Stomach smooth muscle (tissue), 2 donors: ENCODE data around the gene ZBTB20.

Experiments used
- H3K27ac ChIP-seq: one replicate; pipeline ENCODE4 v1.7.0; 2013; ENCODE audit warnings: mild to moderate bottlenecking, low read length, inconsistent platforms
- H3K27me3 ChIP-seq, 2 donors: one replicate each; pipeline ENCODE4 v1.7.0; 2013; ENCODE audit warnings: low read length in 2 of 2; ENCODE audit not compliant: insufficient read depth in 2 of 2, control insufficient read depth in 1 of 2
- H3K36me3 ChIP-seq, 2 donors: one replicate each; pipeline ENCODE4 v1.7.0; 2013; ENCODE audit warnings: low read length in 2 of 2; ENCODE audit not compliant: control insufficient read depth in 2 of 2, insufficient read depth in 2 of 2
- H3K4me1 ChIP-seq: one replicate; pipeline ENCODE4 v1.7.0; 2013; ENCODE audit warnings: low read length; ENCODE audit not compliant: control insufficient read depth, insufficient read depth
- H3K4me3 ChIP-seq, 2 donors: one replicate each; pipeline ENCODE4 v1.7.0; 2013; ENCODE audit warnings: low read length in 2 of 2
- H3K9ac ChIP-seq, 2 donors: one replicate each; pipeline ENCODE4 v1.7.0; 2013; ENCODE audit warnings: low read length in 2 of 2, mild to moderate bottlenecking in 1 of 2
- H3K9me3 ChIP-seq, 2 donors: one replicate each; pipeline ENCODE4 v1.7.0; 2013; ENCODE audit warnings: low read length in 2 of 2; ENCODE audit not compliant: control insufficient read depth in 2 of 2
- donor health status: healthy.
- donor health status: Pancreatic carcinoma.

ZBTB20 gene

GRCh38 chr3:114557791-114558190, 589.3 kb downstream of the ZBTB20 start:
- Histone ChIP-seq H3K9ac (no peak overlapping the region), H3K36me3 (no peaks in the 10 kb centered on the region), H3K27ac (no peak overlapping the region), H3K4me1 (no peaks in the 10 kb centered on the region), H3K27me3 (no peaks in the 10 kb centered on the region), H3K9me3 (no peaks in the 10 kb centered on the region), H3K4me3 (no peak overlapping the region)

DNA sequence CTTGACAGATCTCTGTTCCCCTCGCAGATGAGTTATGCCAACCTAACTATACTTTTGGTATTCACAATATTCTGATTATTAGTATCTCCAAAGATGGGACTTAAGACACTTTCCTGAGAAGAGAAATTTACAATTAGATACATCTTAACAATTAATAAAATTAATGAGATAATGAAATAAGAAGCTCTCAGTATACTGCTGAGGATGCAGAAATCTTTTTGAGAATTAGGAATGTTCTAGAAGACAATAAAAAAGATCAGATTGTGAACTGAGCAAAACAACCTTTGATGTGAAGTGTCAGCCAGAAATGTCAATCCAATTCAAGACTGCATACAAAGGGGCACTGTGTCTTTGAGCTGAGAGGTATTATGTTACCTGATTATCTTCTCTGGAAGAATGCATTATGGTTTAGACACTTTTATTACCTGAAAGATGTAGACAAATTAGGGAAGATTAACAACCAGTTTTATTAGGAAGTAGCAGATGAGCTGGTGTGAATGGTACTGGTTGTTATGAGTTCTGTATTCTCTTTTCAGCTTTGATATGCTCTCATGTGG, 590.4 kb downstream of the ZBTB20 start:
- no peak overlapping the region for H3K27ac ChIP-seq
- H3K9me3 ChIP-seq: no peaks in the 10 kb centered on the region
- H3K4me1 ChIP-seq: no peaks in the 10 kb centered on the region
- H3K9ac ChIP-seq: no peak overlapping the region
- H3K36me3 ChIP-seq: no peaks in the 10 kb centered on the region
- no peaks in the 10 kb centered on the region for H3K27me3 ChIP-seq
- H3K4me3 ChIP-seq: no peak overlapping the region

DNA sequence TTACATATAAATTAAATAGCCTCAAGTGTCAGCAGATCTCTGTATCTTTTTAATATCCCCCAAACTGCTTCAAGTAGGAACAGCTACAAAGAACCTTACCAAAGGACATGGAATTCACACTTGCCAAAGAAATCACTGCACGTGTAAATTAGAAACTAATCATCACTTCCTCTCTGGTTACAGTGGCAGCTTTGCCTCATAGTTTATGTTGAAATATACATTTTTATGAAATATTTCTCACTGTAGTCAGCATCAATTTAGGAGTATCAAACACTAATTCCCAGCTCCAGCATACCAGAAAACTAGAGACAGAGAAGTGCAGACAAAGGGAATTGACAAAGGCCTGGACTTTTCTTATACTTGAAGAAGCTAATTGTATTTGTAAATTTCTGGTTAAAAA, 592.4 kb downstream of the ZBTB20 start:
- Histone ChIP-seq H3K9ac (no peak overlapping the region), H3K4me1 (no peaks in the 10 kb centered on the region), H3K36me3 (no peaks in the 10 kb centered on the region), H3K4me3 (no peak overlapping the region), H3K9me3 (no peaks in the 10 kb centered on the region), H3K27me3 (no peaks in the 10 kb centered on the region), H3K27ac (no peak overlapping the region)

DNA sequence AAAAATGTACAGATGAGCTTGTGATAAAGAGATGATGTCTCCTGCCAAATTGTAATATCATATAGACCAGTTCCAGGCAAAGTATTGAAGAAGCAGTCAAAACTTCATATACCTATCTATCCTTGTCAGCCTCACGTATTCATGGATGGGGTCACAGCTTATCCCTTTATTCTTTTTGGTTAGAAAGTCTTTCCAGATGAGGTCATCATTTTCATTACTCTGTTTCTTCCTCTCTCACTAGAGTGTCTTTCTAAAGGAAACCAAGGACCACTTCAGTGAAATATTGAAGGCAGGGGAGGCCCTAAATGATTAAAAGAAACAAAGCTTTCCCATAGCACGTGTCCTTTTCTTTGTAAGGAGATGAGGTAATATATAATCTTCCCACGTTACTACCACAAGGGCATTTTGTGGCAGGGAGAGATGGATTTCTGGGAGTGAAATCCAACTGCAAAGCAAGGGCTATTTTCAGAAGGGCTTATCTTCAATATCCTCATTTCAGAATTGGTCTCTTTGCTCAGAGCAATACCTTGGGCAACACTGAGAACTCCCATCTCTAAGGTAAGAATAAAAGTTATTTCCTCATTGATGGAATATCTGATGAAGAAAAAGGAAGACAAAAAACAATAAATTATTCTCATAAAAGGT, 593.0 kb downstream of the ZBTB20 start:
- H3K27ac ChIP-seq: no peak overlapping the region

DNA sequence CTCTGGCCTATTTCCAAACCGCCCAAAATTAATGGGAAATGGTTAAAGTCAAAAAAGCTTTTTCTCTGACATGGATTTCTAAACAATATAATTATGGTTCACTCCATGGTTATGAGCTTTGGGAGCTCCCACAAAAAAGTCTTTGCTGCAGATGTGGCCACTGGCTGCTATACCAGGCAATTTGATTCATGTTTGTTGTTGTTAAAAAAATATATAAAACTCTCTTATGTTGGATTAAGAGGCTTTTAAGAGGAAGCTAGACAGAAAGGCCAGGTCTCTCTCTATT, 594.6 kb downstream of the ZBTB20 start:
- Histone ChIP-seq H3K9ac (no peak overlapping the region), H3K27me3 (no peaks in the 10 kb centered on the region), H3K4me3 (no peak overlapping the region), H3K36me3 (no peaks in the 10 kb centered on the region), H3K27ac (no peak overlapping the region), H3K4me1 (no peaks in the 10 kb centered on the region), H3K9me3 (no peaks in the 10 kb centered on the region)

More for the DNA sequence above, 593.0 kb downstream of the ZBTB20 start:
- no peaks in the 10 kb centered on the region for H3K9me3 ChIP-seq
- no peak overlapping the region for H3K4me3 ChIP-seq
- no peak overlapping the region for H3K9ac ChIP-seq
- H3K27me3 ChIP-seq: no peaks in the 10 kb centered on the region
- H3K4me1 ChIP-seq: no peaks in the 10 kb centered on the region
- no peaks in the 10 kb centered on the region for H3K36me3 ChIP-seq

DNA sequence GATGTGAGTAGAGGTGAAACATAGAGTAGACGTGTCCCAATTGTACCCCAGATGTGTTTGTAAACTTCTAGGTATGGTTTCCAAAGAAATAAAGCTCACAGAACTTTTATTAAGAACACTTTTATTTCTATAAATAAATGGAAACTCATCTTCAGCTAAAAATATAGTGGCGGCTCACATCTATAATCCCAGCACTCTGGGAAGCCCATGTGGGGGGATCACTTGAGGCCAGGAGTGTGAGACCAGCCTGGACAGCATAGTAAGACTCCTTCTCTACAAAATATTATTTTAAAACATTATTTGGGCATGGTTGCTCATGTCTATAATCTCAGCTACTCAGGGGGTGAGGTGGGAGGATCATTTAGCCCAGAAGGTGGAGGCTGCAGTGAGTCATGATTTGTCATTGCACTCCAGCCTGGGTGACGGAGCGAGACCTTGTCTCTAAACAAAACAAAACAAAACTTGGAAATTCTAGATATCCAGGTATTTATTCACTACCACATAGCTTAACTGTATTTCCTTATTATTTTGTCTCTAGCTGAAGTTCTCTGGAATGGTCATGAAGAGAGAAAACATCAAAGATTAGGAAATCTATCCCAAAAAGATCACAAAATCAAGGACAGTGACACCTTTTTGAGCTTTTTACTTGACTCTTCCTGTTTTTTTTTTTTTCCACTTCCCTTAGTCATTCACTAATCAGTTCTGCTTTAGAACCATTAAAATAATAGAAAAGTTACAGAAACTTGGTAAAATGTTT, 595.1 kb downstream of the ZBTB20 start:
- H3K27ac ChIP-seq: no peak overlapping the region
- H3K9me3 ChIP-seq: no peaks in the 10 kb centered on the region
- no peaks in the 10 kb centered on the region for H3K4me1 ChIP-seq
- no peaks in the 10 kb centered on the region for H3K27me3 ChIP-seq
- H3K9ac ChIP-seq: no peak overlapping the region
- H3K36me3 ChIP-seq: no peaks in the 10 kb centered on the region
- H3K4me3 ChIP-seq: no peak overlapping the region

DNA sequence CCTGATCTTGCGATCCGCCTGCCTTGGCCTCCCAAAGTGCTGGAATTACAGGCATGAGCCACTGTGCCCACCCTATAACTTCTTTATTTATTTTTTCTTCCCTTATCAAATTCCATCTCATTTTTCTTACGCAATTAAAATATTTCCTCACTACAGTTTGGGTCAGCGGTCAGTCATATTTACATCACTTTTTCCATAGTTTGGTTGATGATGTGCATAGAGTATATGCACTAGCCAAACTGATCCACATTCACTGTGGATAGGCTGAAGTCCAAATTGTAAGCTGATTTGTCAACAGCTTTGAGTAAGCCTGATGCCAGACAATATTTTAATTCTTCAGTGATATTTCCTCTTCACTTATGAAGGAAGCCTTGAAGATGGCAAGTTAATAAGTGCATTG, 596.9 kb downstream of the ZBTB20 start:
- no peak overlapping the region for H3K9ac ChIP-seq
- H3K27ac ChIP-seq: no peak overlapping the region
- no peaks in the 10 kb centered on the region for H3K27me3 ChIP-seq
- H3K4me1 ChIP-seq: no peaks in the 10 kb centered on the region
- H3K36me3 ChIP-seq: no peaks in the 10 kb centered on the region
- no peak overlapping the region for H3K4me3 ChIP-seq
- H3K9me3 ChIP-seq: no peaks in the 10 kb centered on the region

DNA sequence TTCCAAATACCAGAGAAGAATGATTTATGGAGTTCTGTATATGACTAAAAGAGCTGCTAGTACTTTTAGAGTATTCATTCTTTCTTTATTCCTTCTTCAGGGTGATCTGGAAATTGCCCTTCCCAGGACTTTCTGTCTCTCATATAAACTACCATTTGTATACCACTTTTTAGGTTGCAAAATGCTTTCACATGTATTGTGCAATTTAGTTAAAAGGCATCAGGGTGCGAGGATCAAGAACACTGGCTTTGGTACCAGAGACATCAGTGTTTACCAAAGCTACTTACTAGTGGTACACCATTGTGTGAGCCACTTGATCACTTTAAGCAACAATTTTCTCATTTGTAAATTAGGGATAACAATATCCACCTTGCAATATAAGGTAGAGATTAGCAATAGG, 601.9 kb downstream of the ZBTB20 start:
- Histone ChIP-seq H3K9ac (no peak overlapping the region), H3K36me3 (no peaks in the 10 kb centered on the region), H3K4me1 (no peaks in the 10 kb centered on the region), H3K27ac (no peak overlapping the region), H3K9me3 (no peaks in the 10 kb centered on the region), H3K4me3 (no peak overlapping the region), H3K27me3 (no peaks in the 10 kb centered on the region)

- H3K36me3 ChIP-seq: no peaks in the 10 kb centered on the region
- no peak overlapping the region for H3K27ac ChIP-seq
- no peak overlapping the region for H3K9ac ChIP-seq
- no peaks in the 10 kb centered on the region for H3K4me1 ChIP-seq
- H3K9me3 ChIP-seq: no peaks in the 10 kb centered on the region
- no peaks in the 10 kb centered on the region for H3K27me3 ChIP-seq
- H3K4me3 ChIP-seq: no peak overlapping the region
Observed at GRCh38 chr3:114542359-114542758, 604.7 kb downstream of the ZBTB20 start.

DNA sequence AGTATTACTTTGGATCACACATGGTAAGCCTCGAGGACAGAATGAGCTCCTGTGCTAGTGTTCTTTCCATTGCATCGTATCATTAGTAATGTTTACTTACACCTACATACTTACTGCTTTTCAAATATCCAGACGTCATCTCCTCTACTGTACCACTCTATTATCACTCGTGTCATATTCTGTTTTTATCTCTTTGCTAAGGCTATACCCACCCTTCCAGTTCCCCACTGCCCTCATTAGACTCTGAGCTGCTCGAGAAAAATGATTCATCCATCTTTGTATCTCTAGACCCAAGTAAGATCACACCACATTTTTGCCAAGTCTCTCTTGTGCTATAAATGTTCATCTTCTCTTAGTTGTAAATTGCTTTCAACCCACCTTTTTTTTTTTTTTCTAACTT, 607.6 kb downstream of the ZBTB20 start:
- Histone ChIP-seq H3K4me3 (no peak overlapping the region), H3K27me3 (no peaks in the 10 kb centered on the region), H3K36me3 (no peaks in the 10 kb centered on the region), H3K4me1 (no peaks in the 10 kb centered on the region), H3K27ac (no peak overlapping the region), H3K9ac (no peak overlapping the region), H3K9me3 (no peaks in the 10 kb centered on the region)

DNA sequence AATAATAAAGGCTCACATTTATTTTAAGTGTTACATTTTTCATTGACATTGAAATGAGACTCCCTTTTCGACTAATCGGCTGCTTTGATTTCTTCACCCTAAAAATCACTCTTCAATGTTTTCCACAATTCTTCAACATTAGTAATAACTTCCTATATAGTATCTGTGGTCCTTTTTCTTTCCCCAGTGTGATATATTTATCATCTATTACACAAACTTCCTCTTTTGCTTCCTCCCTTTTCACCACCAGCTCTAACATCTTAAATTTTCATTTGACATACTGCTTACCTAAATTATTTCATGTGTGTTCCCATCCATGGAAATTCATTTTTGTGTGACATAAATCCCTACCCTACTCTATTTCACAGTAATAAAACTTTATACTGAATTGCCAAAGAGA, 608.9 kb downstream of the ZBTB20 start:
- H3K27me3 ChIP-seq: no peaks in the 10 kb centered on the region
- no peak overlapping the region for H3K27ac ChIP-seq
- no peaks in the 10 kb centered on the region for H3K9me3 ChIP-seq
- no peak overlapping the region for H3K9ac ChIP-seq
- no peaks in the 10 kb centered on the region for H3K36me3 ChIP-seq
- no peak overlapping the region for H3K4me3 ChIP-seq
- no peaks in the 10 kb centered on the region for H3K4me1 ChIP-seq
